H1 (cell line): ENCODE measurements around the gene DCX. TPM values are rescaled to one million over a fixed set of nuclear protein-coding genes. Genes with fewer than 3 reads are reported as not detected.

Source experiments
- PHF8 ChIP-seq: fragments of 200-600 bp; sonication (generic); conservative IDR thresholded peaks from 2 replicates; pipeline ENCODE4 v1.7.1; 2012; ENCODE audit warnings: low read depth, mild to moderate bottlenecking, inconsistent platforms, low read length, moderate library complexity
- polyA plus RNA-seq, 7 experiments: library from polyadenylated mRNA; depleted of rRNA in 3 of 7; stranded (reverse) in 5 of 7; unstranded in 2 of 7; fragments of >200 nt in 5 of 7; fragments of 200-250 nt in 2 of 7; gene quantifications; 1 replicate in 5 of 7; 2 replicates in 1 of 7; 4 replicates in 1 of 7; pipeline versions ENCODE4 v1.2.1 to v1.2.3, GENCODE V29; 2011 to 2013; ENCODE audit warnings: missing spikeins in 2 of 7, mixed read lengths in 2 of 7
- total RNA-seq: library from RNA; stranded (reverse); fragmentation: NEBNext Ultra II Directional; extraction: Animal tissue kit (Norgen Biotek cat#: 25700); gene quantifications from 2 replicates; pipeline ENCODE4 v1.2.1, GENCODE V29; 2021
- TF ChIP-seq, protein P1 (sequence below): IDR thresholded peaks from 2 replicates; pipeline ENCODE4 v1.6.1; 2012; ENCODE audit warnings: inconsistent platforms

DCX gene
- total and polyA plus RNA-seq, 2 of the 8 experiments (the other 6 are each of a cell fraction or from before 2014, with no cell fraction given): 1.3 to 3.3 TPM

- no peak for TF ChIP-seq PHF8
- TF ChIP-seq, protein P1, sequence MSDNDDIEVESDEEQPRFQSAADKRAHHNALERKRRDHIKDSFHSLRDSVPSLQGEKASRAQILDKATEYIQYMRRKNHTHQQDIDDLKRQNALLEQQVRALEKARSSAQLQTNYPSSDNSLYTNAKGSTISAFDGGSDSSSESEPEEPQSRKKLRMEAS: no peak
Observed at GRCh38 chrX:111407948-111408347, 4.0 kb downstream of the DCX start (continued).
